HepG2 (cell line): ENCODE data around the gene BRMS1. TPM values are rescaled to one million over a fixed set of nuclear protein-coding genes. Genes with fewer than 3 reads are reported as not detected.

Experiments
- ATAC-seq: fragments of 200-7000 bp; cut with Tn5 transposase; 3 replicates; pipeline ENCODE4 v1.9.1; 2020; ENCODE audit warnings: mild to moderate bottlenecking, moderate library complexity
- BruUV-seq: library from RNA; stranded (reverse); fragments of 400-500 nt; replicated peaks from 2 replicates; lab custom pipeline; 2021; lab: Mats Ljungman, UMichigan
- CTCF ChIA-PET: fragments of 300-600 bp; formaldehyde crosslinking; extraction: SDS; loops from one replicate; lab custom pipeline; 2021; ENCODE audit warnings: low total read pairs, inconsistent platforms, low intra/inter-chr PET ratio; lab: Yijun Ruan, JAX
- POLR2A ChIA-PET: fragments of 350-600 bp; sonication (Branson Sonifier 250); formaldehyde crosslinking; loops from one replicate; lab custom pipeline; 2020; ENCODE audit warnings: antibody characterized with exemption, inconsistent platforms; lab: Yijun Ruan, JAX
- DNase-seq: peaks from one replicate; pipeline ENCODE4 v3.0.0-alpha.2; 2015; ENCODE audit warnings: low spot score
- FAIRE-seq: peaks from 3 replicates; lab custom pipeline; 2011; peaks lifted over from hg19 to GRCh38; lab: Jason Lieb, UNC
- H2AFZ ChIP-seq: one replicate; pipeline ENCODE4 v1.6.1; 2011; ENCODE audit warnings: low read length, inconsistent platforms
- H3K27ac ChIP-seq: fragments of 300-600 bp; 3 replicates; pipeline ENCODE4 v1.8.0; 2011; ENCODE audit warnings: mixed run types, mild to moderate bottlenecking, mixed read lengths, low read length, inconsistent platforms; ENCODE audit not compliant: insufficient read depth; ENCODE audit errors: extremely low read length
- H3K27me3 ChIP-seq, 2 experiments: fragments of 200-600 bp in 1 of 2; 2 replicates in 1 of 2; 3 replicates in 1 of 2; pipeline versions ENCODE4 v1.6.0 to v1.8.0; 2011; ENCODE audit warnings: low read length in 2 of 2, mild to moderate bottlenecking in 2 of 2, moderate library complexity in 2 of 2, inconsistent platforms in 1 of 2; ENCODE audit not compliant: insufficient read depth in 2 of 2, control insufficient read depth in 1 of 2
- H3K36me3 ChIP-seq, 2 experiments: fragments of 200-600 bp in 1 of 2; replicated peaks in 1 of 2; 2 replicates in 1 of 2; 3 replicates in 1 of 2; pipeline versions ENCODE4 v1.5.1 to v1.8.0; 2011; ENCODE audit warnings: low read length in 2 of 2, inconsistent platforms in 1 of 2; ENCODE audit not compliant: insufficient read depth in 2 of 2, control insufficient read depth in 1 of 2
- H3K4me1 ChIP-seq: 2 replicates; pipeline ENCODE4 v1.5.1; 2012; ENCODE audit warnings: low read length, inconsistent platforms; ENCODE audit not compliant: insufficient read depth
- H3K4me2 ChIP-seq: 2 replicates; pipeline ENCODE4 v1.6.0; 2011; ENCODE audit warnings: low read depth, low read length, inconsistent platforms
- H3K4me3 ChIP-seq, 3 experiments: fragments of 200-600 bp in 1 of 3; sonication (generic), shearing (Covaris generic) in 1 of 3; replicated peaks in 1 of 3; 2 replicates each; pipeline ENCODE4 v1.5.1; 2011 to 2016; ENCODE audit warnings: low read length in 3 of 3, inconsistent platforms in 2 of 3, low read depth in 2 of 3, mild to moderate bottlenecking in 2 of 3, control low read depth in 1 of 3, mixed read lengths in 1 of 3; ENCODE audit not compliant: insufficient read depth in 1 of 3
- H3K79me2 ChIP-seq: one replicate; pipeline ENCODE4 v1.6.1; 2011; ENCODE audit warnings: low read length, inconsistent platforms; ENCODE audit not compliant: insufficient read depth
- H3K9ac ChIP-seq: 2 replicates; pipeline ENCODE4 v1.6.0; 2011; ENCODE audit warnings: mild to moderate bottlenecking, low read depth, low read length, inconsistent platforms; ENCODE audit not compliant: insufficient read depth
- H3K9me3 ChIP-seq: 2 replicates; pipeline ENCODE4 v1.5.1; 2012; ENCODE audit warnings: mild to moderate bottlenecking, low read length
- H4K20me1 ChIP-seq: 2 replicates; pipeline ENCODE4 v1.6.0; 2011; ENCODE audit warnings: inconsistent platforms, mild to moderate bottlenecking, low read length, moderate library complexity; ENCODE audit not compliant: insufficient read depth
- ATF7 ChIP-seq, 2 experiments: fragments of 450-650 bp in 1 of 2; sonication (generic) in 1 of 2; formaldehyde crosslinking in 1 of 2; IDR thresholded peaks; 2 replicates each; pipeline versions ENCODE4 v1.4.0 to v1.6.1; 2016 to 2020; ENCODE audit warnings: antibody characterized with exemption in 1 of 2, mild to moderate bottlenecking in 1 of 2, missing genetic modification reagents in 1 of 2
- ELF3 ChIP-seq: IDR thresholded peaks from 2 replicates; pipeline ENCODE4 v1.6.1; 2016; ENCODE audit warnings: missing genetic modification reagents, missing compliant biosample characterization
- FOXA1 ChIP-seq, 2 experiments: fragments of 450-650 bp in 1 of 2; sonication (generic) in 1 of 2; formaldehyde crosslinking in 1 of 2; IDR thresholded peaks; 2 replicates each; pipeline versions ENCODE4 v1.4.0 to v1.6.1; 2016 to 2020; ENCODE audit warnings: missing genetic modification reagents in 1 of 2
- HNF1B ChIP-seq: sonication (generic); formaldehyde crosslinking; IDR thresholded peaks from 2 replicates; pipeline ENCODE4 v1.5.1; 2020; ENCODE audit warnings: mild to moderate bottlenecking, moderate library complexity, missing genetic modification reagents
- KDM5B ChIP-seq: sonication (generic); formaldehyde crosslinking; IDR thresholded peaks from 2 replicates; pipeline ENCODE4 v1.4.0; 2020; ENCODE audit warnings: missing genetic modification reagents, mild to moderate bottlenecking, borderline replicate concordance
- MLLT10 ChIP-seq: sonication (generic); formaldehyde crosslinking; IDR thresholded peaks from 2 replicates; pipeline ENCODE4 v1.4.0; 2020; ENCODE audit warnings: missing genetic modification reagents
- MXD4 ChIP-seq: IDR thresholded peaks from 2 replicates; pipeline ENCODE4 v1.6.1; 2016; ENCODE audit warnings: mild to moderate bottlenecking, missing biosample characterization, missing genetic modification reagents
- NFKBIZ ChIP-seq: IDR thresholded peaks from 2 replicates; pipeline ENCODE4 v1.6.1; 2018; ENCODE audit warnings: missing genetic modification reagents, missing compliant biosample characterization
- RXRB ChIP-seq: IDR thresholded peaks from 2 replicates; pipeline ENCODE4 v1.6.1; 2016; ENCODE audit warnings: borderline replicate concordance, missing genetic modification reagents, missing compliant biosample characterization
- TBL1XR1 ChIP-seq: fragments of 150-350 bp; IDR thresholded peaks from 2 replicates; pipeline ENCODE4 v1.6.1; 2014; ENCODE audit warnings: borderline replicate concordance, low read length; ENCODE audit not compliant: partially characterized antibody
- ZBTB20 ChIP-seq: sonication (generic); formaldehyde crosslinking; IDR thresholded peaks from 2 replicates; pipeline ENCODE4 v1.8.1; 2023; ENCODE audit warnings: missing genetic modification reagents, low read depth, mild to moderate bottlenecking, borderline replicate concordance
- ZBTB34 ChIP-seq: sonication (generic); formaldehyde crosslinking; IDR thresholded peaks from 2 replicates; pipeline ENCODE4 v1.8.0; 2022; ENCODE audit warnings: mild to moderate bottlenecking, missing genetic modification reagents
- ZBTB7B ChIP-seq: sonication (generic); formaldehyde crosslinking; IDR thresholded peaks from 2 replicates; pipeline ENCODE4 v1.4.0; 2020; ENCODE audit warnings: missing genetic modification reagents
- ZHX2 ChIP-seq, 2 experiments: sonication (generic) in 1 of 2; formaldehyde crosslinking in 1 of 2; IDR thresholded peaks; 2 replicates each; pipeline versions ENCODE4 v1.6.1 to v1.9.0; 2014 to 2022; ENCODE audit warnings: antibody characterized with exemption in 1 of 2, borderline replicate concordance in 1 of 2, inconsistent platforms in 1 of 2, low read depth in 1 of 2, missing genetic modification reagents in 1 of 2
- ZNF253 ChIP-seq: sonication (generic); formaldehyde crosslinking; IDR thresholded peaks from 2 replicates; pipeline ENCODE4 v1.8.0; 2022; ENCODE audit warnings: mild to moderate bottlenecking, missing genetic modification reagents, borderline replicate concordance
- ZNF282 ChIP-seq: fragments of 450-650 bp; IDR thresholded peaks from 2 replicates; pipeline ENCODE4 v1.6.1; 2018; ENCODE audit not compliant: partially characterized antibody
- WGBS: methylation state at CpG from one replicate; pipeline ENCODE4 v1.1.6; 2017; ENCODE audit warnings: low lambda C conversion rate; 5-methylcytosine and 5-hydroxymethylcytosine counted together
- in situ Hi-C: cut with HindIII; loops from 2 replicates; pipeline ENCODE4 v1.10.0; 2017; ENCODE audit warnings: low pct_unique_long_range_greater_than_20kb; ENCODE audit not compliant: extremely low pct_ligation_motif_present
- intact Hi-C: fragments of 100-400 bp; cut with micrococcal nuclease; formaldehyde crosslinking; loops from one replicate; pipeline ENCODE4 v1.10.0; 2022; ENCODE audit not compliant: unreplicated experiment
- polyA plus RNA-seq, 8 experiments: library from polyadenylated mRNA; depleted of rRNA in 3 of 8; stranded (reverse) in 7 of 8; unstranded in 1 of 8; fragments of >200 nt; fragmentation: Illumina TruSeq in 4 of 8; extraction: Trizol in 4 of 8; gene quantifications; 2 replicates each; pipeline versions ENCODE4 v1.2.1 to v1.2.3, GENCODE V29; 2011 to 2016; ENCODE audit warnings: low read depth in 4 of 8, missing spikeins in 1 of 8, mixed read lengths in 1 of 8; ENCODE audit not compliant: insufficient read depth in 1 of 8
- total RNA-seq, 5 experiments: library from RNA; depleted of rRNA; stranded (reverse); fragments of >200 nt; fragmentation: Illumina TruSeq; extraction: Trizol; gene quantifications; 2 replicates each; pipeline ENCODE4 v1.2.3, GENCODE V29; 2016; ENCODE audit warnings: low read depth in 1 of 5

Gene BRMS1
- total and polyA plus RNA-seq, 2 of the 13 experiments (the other 11 are each of a cell fraction or from before 2014, with no cell fraction given), result 15.8 to 55.7 TPM

DNA sequence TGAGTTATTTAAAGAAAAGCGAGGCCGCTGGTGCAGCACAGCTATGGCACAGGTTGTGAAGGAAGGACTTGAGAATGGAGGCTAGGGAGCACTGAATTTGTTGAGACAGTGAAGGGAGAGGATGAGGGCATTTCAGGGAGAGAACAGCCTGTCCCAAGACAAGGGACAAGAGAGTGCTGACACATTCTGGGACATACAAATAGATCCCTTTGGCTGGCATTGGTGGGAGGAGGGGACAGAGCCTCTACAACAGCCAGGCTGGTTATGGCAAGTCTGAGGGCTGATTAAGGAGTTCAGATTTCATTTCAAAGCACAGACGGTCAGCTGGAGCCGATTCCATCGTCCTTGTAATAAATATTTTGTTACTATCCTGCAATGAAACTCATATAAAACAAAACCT lies 28.4 kb upstream of the BRMS1 start:
- no peak overlapping the region for H3K9ac ChIP-seq
- ChIA-PET POLR2A (interaction anchor here (2.1 kb wide), 1 partner anchor 60 kb away, joined by 6 read pairs; no protein-coding TSS in a partner anchor), CTCF (no interaction called here)
- H3K9me3 ChIP-seq, result no peaks in the 10 kb centered on the region
- no peak overlapping the region for H2AFZ ChIP-seq
- no peak overlapping the region for H3K27ac ChIP-seq
- 73% methylated on average over 5 of the region's 5 CpGs for WGBS
- H3K4me3 ChIP-seq, result no peak overlapping the region
- BruUV-seq, result no TSS peak
- no peaks in the 10 kb centered on the region for H3K79me2 ChIP-seq
- intact Hi-C loops, result no loop called here
- H3K4me2 ChIP-seq, result no peak overlapping the region; the same call in 1 of the 2 replicates
- in situ Hi-C loops, result no loop called here
- ATAC-seq, result no peak
- H3K4me1 ChIP-seq, result peaks cover 29% of the 10 kb centered on the region
- FAIRE-seq, result no peak
- H4K20me1 ChIP-seq, result no peaks in the 10 kb centered on the region
- no peaks in the 10 kb centered on the region for H3K36me3 ChIP-seq
- H3K27me3 ChIP-seq, result peaks cover 0 to 7% of the 10 kb centered on the region in 2 experiments; a peak in 1 of 5 replicates
- DNase-seq, result no peak
- TF ChIP-seq ZBTB34 (CRISPR knock-in tag) (no peak), ZNF253 (no peak), MLLT10 (CRISPR knock-in tag) (no peak), ATF7 (IDR thresholded peaks at IDR 0.05) (no peak), ATF7 (CRISPR knock-in tag; IDR thresholded peaks at IDR 0.05) (no peak), RXRB (CRISPR knock-in tag) (no peak), KDM5B (CRISPR knock-in tag) (no peak), NFKBIZ (CRISPR knock-in tag) (no peak), ELF3 (CRISPR knock-in tag) (no peak), ZBTB7B (no peak), ZNF282 (no peak), ZBTB20 (CRISPR knock-in tag) (no peak), FOXA1 (IDR thresholded peaks at IDR 0.05) (no peak), FOXA1 (CRISPR knock-in tag; IDR thresholded peaks at IDR 0.05) (no peak), ZHX2 (IDR thresholded peaks at IDR 0.05; ENCODE audit: low read depth) (no peak), ZHX2 (CRISPR knock-in tag; IDR thresholded peaks at IDR 0.05; ENCODE audit: borderline replicate concordance) (no peak), TBL1XR1 (no peak), HNF1B (CRISPR knock-in tag) (no peak), MXD4 (no peak)
